HG03095 (cell line): ENCODE results near the gene KLHL33.

Experiments used
- ATAC-seq: cut with Tn5 transposase; IDR thresholded peaks from one replicate; pipeline ENCODE4 v1.9.1; 2021; ENCODE audit warnings: moderate library complexity; ENCODE audit not compliant: unreplicated experiment

The KLHL33 gene

GRCh38 chr14:20415782-20416206 lies 20.2 kb downstream of the KLHL33 start:
- no peak for ATAC-seq

- peak; percentile 40 for ATAC-seq
Observed at GRCh38 chr14:20413744-20414082, 22.3 kb downstream of the KLHL33 start.

- peak; percentile 62 for ATAC-seq
Observed at GRCh38 chr14:20412876-20413743, 22.9 kb downstream of the KLHL33 start, which contains the start of gene TEP1. Gene TEP1, minus strand, starts transcription at chr14:20413501. Its CDS starts 5,062 bp downstream, at chr14:20408439.

GRCh38 chr14:20412411-20412810 lies 23.6 kb downstream of the KLHL33 start:
- peak; percentile 47 for ATAC-seq

- ATAC-seq, result no peak
Observed at GRCh38 chr14:20409226-20409625, 26.7 kb downstream of the KLHL33 start.

GRCh38 chr14:20403521-20403920 lies 32.4 kb downstream of the KLHL33 start:
- no peak for ATAC-seq

GRCh38 chr14:20400965-20401593 lies 34.9 kb downstream of the KLHL33 start:
- ATAC-seq, result no peak

GRCh38 chr14:20400589-20400964 lies 35.4 kb downstream of the KLHL33 start:
- no peak for ATAC-seq

DNA sequence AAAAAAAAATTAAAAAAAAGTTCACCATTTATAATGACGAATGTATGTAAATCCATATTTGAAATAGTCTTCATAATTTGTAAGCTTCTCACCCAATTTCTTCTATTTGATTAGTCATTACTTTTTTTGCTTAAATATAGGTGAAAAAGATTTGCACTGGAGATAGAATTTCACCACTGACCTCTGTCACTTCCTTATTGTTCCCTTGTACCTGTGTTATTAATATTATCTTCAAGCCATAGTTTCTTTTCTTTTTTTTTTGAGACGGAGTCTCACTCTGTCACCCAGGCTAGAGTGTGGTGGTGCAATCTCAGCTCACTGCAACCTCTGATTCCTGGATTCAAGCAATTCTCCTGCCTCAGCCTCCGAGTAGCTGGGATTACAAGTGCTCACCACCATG lies 38.5 kb downstream of the KLHL33 start:
- ATAC-seq, result no peak

- no peak for ATAC-seq
Observed at GRCh38 chr14:20391505-20391904, 44.5 kb downstream of the KLHL33 start.

- no peak for ATAC-seq
Observed at GRCh38 chr14:20388159-20388558, 47.8 kb downstream of the KLHL33 start.

DNA sequence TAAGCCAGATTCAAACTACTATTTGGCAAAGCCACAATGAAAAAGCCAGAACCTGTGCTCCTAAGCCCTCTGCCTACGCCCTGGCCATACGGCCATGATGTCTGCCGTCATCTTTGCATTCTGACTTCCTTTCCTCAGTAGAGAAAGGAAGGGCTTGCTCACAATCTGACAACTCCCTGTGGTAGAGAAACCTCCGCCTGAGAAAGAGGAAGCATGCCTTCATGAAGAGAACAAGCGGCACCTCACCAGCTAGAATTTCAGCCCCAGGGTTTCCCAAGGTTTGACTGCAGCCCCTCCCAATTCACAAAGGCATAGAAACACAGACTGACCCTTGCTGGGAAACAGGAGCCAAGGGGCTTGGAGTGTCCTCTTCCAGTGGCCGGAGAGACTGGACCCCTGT lies 48.4 kb downstream of the KLHL33 start:
- no peak for ATAC-seq

GRCh38 chr14:20386276-20386855 lies 49.6 kb downstream of the KLHL33 start:
- ATAC-seq, result no peak

GRCh38 chr14:20384886-20385285 lies 51.1 kb downstream of the KLHL33 start:
- no peak for ATAC-seq

DNA sequence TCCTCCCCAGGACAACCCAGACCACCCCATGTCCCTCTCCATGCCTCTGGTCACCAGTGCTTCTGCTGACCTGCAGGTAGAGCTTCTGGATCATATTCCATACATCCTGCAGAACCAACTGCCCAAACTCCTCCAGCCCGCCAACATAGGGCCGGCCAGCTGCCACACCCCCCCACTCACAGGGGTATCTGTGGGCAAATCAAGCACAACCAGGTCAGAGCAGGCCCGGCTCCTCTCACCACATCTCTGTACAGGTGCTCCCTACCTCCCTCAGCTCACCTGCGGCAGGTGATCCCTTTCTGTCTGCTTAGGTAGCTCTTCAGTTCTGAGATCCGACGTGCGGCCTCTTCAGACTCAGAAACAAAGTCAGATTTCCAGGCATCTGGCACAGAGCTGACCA lies 51.6 kb downstream of the KLHL33 start:
- no peak for ATAC-seq

DNA sequence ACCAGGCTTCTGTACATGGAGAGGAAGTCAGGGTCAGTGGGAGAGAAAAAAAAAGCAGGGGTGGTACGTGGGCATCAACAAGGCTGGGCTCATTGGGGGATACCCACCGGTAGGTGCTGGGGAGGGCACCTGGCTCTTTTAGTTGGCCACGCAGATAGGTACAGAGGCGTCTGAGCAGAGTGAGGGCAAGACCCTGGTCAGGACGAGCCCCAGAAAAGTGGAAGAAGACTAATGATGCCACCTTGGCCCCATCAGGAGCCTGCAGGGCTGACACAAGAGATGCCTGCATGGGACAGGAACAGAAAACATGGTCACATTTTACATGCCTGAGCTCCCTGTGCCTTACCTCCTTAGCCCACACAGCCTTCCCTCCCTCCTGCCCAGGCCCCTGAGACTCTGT lies 52.3 kb downstream of the KLHL33 start:
- no peak for ATAC-seq

- ATAC-seq, result no peak
Observed at GRCh38 chr14:20383032-20383431, 52.9 kb downstream of the KLHL33 start.

- ATAC-seq, result no peak
Observed at GRCh38 chr14:20382526-20382925, 53.4 kb downstream of the KLHL33 start.

GRCh38 chr14:20381341-20381740 lies 54.6 kb downstream of the KLHL33 start:
- ATAC-seq, result no peak

DNA sequence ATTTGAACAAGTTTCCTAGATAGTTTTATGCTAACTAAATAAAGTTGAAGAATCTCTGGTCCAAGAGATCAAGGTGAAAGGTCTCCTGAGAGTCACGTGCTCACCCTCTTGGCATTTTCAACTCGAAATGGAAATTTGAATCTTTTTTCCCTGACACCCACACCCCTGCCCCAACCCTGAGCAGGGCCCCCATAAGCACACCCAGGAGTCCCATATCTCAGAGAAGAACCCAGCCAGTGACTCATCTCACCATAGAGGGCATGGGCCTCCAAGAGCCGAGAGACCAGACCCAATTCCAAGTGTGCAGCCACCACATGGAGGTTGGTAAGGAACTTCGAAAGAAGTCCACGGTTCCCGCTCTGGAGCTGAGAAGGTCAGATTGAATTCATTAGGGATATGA lies 55.3 kb downstream of the KLHL33 start:
- ATAC-seq, result no peak

GRCh38 chr14:20379743-20380142 lies 56.2 kb downstream of the KLHL33 start:
- ATAC-seq, result no peak

GRCh38 chr14:20377171-20377570 lies 58.8 kb downstream of the KLHL33 start:
- ATAC-seq, result no peak
